GM23338 (cell line): ENCODE results near the gene PCP4. TPM values are rescaled to one million over a fixed set of nuclear protein-coding genes. Genes with fewer than 3 reads are reported as not detected.

Experiments
- ATAC-seq: fragments of 200-7000 bp; cut with Tn5 transposase; 3 replicates; pipeline ENCODE4 v1.9.1; 2020
- DNase-seq: peaks from one replicate; pipeline ENCODE4 v3.0.0-alpha.2; 2015; ENCODE audit warnings: low spot score
- H2AFZ ChIP-seq: fragments of 200-600 bp; sonication (generic); 2 replicates; pipeline ENCODE4 v1.8.0; 2016; ENCODE audit warnings: antibody characterized with exemption, mild to moderate bottlenecking, moderate library complexity
- H3F3A ChIP-seq: fragments of 200-600 bp; sonication (generic); replicated peaks from 2 replicates; pipeline ENCODE4 v1.8.0; 2017; ENCODE audit warnings: antibody characterized with exemption, mixed run types, low read depth
- H3K27ac ChIP-seq: fragments of 200-600 bp; sonication (generic); 2 replicates; pipeline ENCODE4 v1.6.1; 2016; ENCODE audit warnings: low read depth
- H3K27me3 ChIP-seq: fragments of 200-600 bp; sonication (generic); 2 replicates; pipeline ENCODE4 v1.8.0; 2016; ENCODE audit warnings: mild to moderate bottlenecking, mixed run types, moderate library complexity; ENCODE audit not compliant: insufficient read depth
- H3K36me3 ChIP-seq: fragments of 200-600 bp; sonication (generic); 2 replicates; pipeline ENCODE4 v1.8.0; 2016; ENCODE audit warnings: mild to moderate bottlenecking; ENCODE audit not compliant: insufficient read depth
- H3K4me1 ChIP-seq: fragments of 200-600 bp; sonication (generic); 2 replicates; pipeline ENCODE4 v1.8.0; 2016; ENCODE audit warnings: mild to moderate bottlenecking, moderate library complexity; ENCODE audit not compliant: insufficient read depth
- H3K4me2 ChIP-seq: fragments of 200-600 bp; sonication (generic); 2 replicates; pipeline ENCODE4 v1.7.1; 2017; ENCODE audit warnings: mixed run types
- H3K4me3 ChIP-seq: fragments of 200-600 bp; sonication (generic); 2 replicates; pipeline ENCODE4 v1.6.1; 2016; ENCODE audit warnings: mixed run types
- H3K79me2 ChIP-seq: fragments of 200-600 bp; sonication (generic); replicated peaks from 2 replicates; pipeline ENCODE4 v1.8.0; 2017; ENCODE audit warnings: mild to moderate bottlenecking; ENCODE audit not compliant: insufficient read depth
- H3K9me2 ChIP-seq: fragments of 200-600 bp; sonication (generic); 2 replicates; pipeline ENCODE4 v1.8.0; 2017; ENCODE audit not compliant: insufficient read depth
- H4K20me1 ChIP-seq: fragments of 200-600 bp; sonication (generic); replicated peaks from 2 replicates; pipeline ENCODE4 v1.8.0; 2017; ENCODE audit warnings: mild to moderate bottlenecking; ENCODE audit not compliant: insufficient read depth
- H3K27ac Mint-ChIP-seq: 2 replicates; pipeline ENCODE4 v1.8.0; 2020; ENCODE audit warnings: inconsistent platforms, mild to moderate bottlenecking, moderate library complexity, mixed read lengths
- H3K27me3 Mint-ChIP-seq: 3 replicates; pipeline ENCODE4 v1.8.0; 2022; ENCODE audit warnings: low read depth, mild to moderate bottlenecking, moderate library complexity, mixed read lengths, inconsistent platforms; ENCODE audit not compliant: insufficient read depth, poor library complexity
- H3K36me3 Mint-ChIP-seq: 3 replicates; pipeline ENCODE4 v1.8.0; 2021; ENCODE audit warnings: low read depth, mild to moderate bottlenecking, inconsistent platforms, moderate library complexity, mixed read lengths
- H3K4me1 Mint-ChIP-seq: 3 replicates; pipeline ENCODE4 v1.8.0; 2020; ENCODE audit warnings: mild to moderate bottlenecking, inconsistent platforms, mixed read lengths
- H3K4me3 Mint-ChIP-seq: 3 replicates; pipeline ENCODE4 v1.8.0; 2021; ENCODE audit warnings: moderate library complexity, mild to moderate bottlenecking, inconsistent platforms, mixed read lengths
- H3K9me3 Mint-ChIP-seq: 3 replicates; pipeline ENCODE4 v1.8.0; 2020; ENCODE audit warnings: moderate library complexity, mild to moderate bottlenecking, inconsistent platforms, mixed read lengths
- CREB1 ChIP-seq: fragments of 250-450 bp; sonication (Bioruptor Pico); IDR thresholded peaks from 2 replicates; pipeline ENCODE4 v1.5.0; 2020; ENCODE audit warnings: low read depth, mild to moderate bottlenecking, moderate library complexity
- EZH2phosphoT487 ChIP-seq: fragments of 200-600 bp; sonication (generic); IDR thresholded peaks from one replicate; pipeline ENCODE4 v1.8.1; 2018; ENCODE audit warnings: antibody characterized with exemption; ENCODE audit not compliant: unreplicated experiment
- NANOG ChIP-seq: IDR thresholded peaks from 2 replicates; pipeline ENCODE4 v1.6.1; 2016; ENCODE audit warnings: antibody characterized with exemption, borderline replicate concordance
- STAT1 ChIP-seq: IDR thresholded peaks from one replicate; pipeline ENCODE4 v1.6.1; 2016; ENCODE audit warnings: antibody characterized with exemption; ENCODE audit not compliant: unreplicated experiment
- ZNF331 ChIP-seq: fragments of 250-450 bp; sonication (Bioruptor Pico); IDR thresholded peaks from 2 replicates; pipeline ENCODE4 v1.5.0; 2020; ENCODE audit warnings: low read depth, mild to moderate bottlenecking, moderate library complexity
- polyA plus RNA-seq: library from polyadenylated mRNA; unstranded; fragments of >200 nt; fragmentation: Nextera tagmentation; extraction: Ambion mirVana; gene quantifications from 2 replicates; pipeline ENCODE4 v1.2.1, GENCODE V29; 2016
- total RNA-seq: library from RNA; depleted of rRNA; stranded (reverse); fragments of >200 nt; shearing (Covaris generic); gene quantifications from 2 replicates; pipeline ENCODE4 v1.2.3, GENCODE V29; 2014
- TF ChIP-seq, protein P1 (sequence below): IDR thresholded peaks from 2 replicates; pipeline ENCODE4 v1.6.1; 2016; ENCODE audit warnings: antibody characterized with exemption
- TF ChIP-seq, protein P2 (sequence below), 2 experiments: fragments of 200-600 bp in 1 of 2; sonication (generic) in 1 of 2; conservative IDR thresholded peaks; 2 replicates each; pipeline versions ENCODE4 v1.5.1 to v1.6.1; 2016 to 2017; ENCODE audit warnings: antibody characterized with exemption in 2 of 2, low read depth in 2 of 2, mild to moderate bottlenecking in 2 of 2, moderate library complexity in 1 of 2
- TF ChIP-seq, protein P3 (sequence below): IDR thresholded peaks from one replicate; pipeline ENCODE4 v1.6.1; 2018; ENCODE audit warnings: antibody characterized with exemption; ENCODE audit not compliant: unreplicated experiment

PCP4 gene
- total and polyA plus RNA-seq, 2 experiments from 2014 or later: 7.3 TPM; not detected in 1

DNA sequence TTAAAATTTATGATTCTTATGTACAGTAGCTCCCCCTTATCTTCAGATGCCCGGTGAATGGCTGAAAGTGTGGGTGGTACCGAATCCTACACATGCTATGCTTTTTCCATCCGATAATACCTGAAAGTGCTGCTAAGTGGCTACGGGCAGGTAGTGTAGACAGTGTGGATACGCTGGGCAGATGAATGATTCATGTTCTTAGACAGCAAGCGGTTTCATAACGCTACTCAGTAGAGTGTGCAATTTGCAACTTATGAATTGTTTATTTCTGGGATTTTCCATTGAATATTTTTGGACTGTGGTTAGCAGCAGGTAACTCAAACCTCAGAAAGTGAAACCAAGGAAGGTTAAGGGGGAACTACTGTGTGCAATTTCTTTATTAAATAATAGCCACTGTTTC is 7.5 kb downstream of the PCP4 start (continued):
- TF ChIP-seq, protein P1, sequence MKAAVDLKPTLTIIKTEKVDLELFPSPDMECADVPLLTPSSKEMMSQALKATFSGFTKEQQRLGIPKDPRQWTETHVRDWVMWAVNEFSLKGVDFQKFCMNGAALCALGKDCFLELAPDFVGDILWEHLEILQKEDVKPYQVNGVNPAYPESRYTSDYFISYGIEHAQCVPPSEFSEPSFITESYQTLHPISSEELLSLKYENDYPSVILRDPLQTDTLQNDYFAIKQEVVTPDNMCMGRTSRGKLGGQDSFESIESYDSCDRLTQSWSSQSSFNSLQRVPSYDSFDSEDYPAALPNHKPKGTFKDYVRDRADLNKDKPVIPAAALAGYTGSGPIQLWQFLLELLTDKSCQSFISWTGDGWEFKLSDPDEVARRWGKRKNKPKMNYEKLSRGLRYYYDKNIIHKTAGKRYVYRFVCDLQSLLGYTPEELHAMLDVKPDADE: no peak
- TF ChIP-seq CREB1 (CRISPR knock-in tag) (no peak), NANOG (no peak), ZNF331 (CRISPR knock-in tag) (no peak), EZH2phosphoT487 (no peak), STAT1 (no peak)
- TF ChIP-seq, protein P2, sequence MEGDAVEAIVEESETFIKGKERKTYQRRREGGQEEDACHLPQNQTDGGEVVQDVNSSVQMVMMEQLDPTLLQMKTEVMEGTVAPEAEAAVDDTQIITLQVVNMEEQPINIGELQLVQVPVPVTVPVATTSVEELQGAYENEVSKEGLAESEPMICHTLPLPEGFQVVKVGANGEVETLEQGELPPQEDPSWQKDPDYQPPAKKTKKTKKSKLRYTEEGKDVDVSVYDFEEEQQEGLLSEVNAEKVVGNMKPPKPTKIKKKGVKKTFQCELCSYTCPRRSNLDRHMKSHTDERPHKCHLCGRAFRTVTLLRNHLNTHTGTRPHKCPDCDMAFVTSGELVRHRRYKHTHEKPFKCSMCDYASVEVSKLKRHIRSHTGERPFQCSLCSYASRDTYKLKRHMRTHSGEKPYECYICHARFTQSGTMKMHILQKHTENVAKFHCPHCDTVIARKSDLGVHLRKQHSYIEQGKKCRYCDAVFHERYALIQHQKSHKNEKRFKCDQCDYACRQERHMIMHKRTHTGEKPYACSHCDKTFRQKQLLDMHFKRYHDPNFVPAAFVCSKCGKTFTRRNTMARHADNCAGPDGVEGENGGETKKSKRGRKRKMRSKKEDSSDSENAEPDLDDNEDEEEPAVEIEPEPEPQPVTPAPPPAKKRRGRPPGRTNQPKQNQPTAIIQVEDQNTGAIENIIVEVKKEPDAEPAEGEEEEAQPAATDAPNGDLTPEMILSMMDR (conservative IDR thresholded peaks at IDR 0.05; ENCODE audit: low read depth in 2 of 2): no peak
- TF ChIP-seq, protein P3, sequence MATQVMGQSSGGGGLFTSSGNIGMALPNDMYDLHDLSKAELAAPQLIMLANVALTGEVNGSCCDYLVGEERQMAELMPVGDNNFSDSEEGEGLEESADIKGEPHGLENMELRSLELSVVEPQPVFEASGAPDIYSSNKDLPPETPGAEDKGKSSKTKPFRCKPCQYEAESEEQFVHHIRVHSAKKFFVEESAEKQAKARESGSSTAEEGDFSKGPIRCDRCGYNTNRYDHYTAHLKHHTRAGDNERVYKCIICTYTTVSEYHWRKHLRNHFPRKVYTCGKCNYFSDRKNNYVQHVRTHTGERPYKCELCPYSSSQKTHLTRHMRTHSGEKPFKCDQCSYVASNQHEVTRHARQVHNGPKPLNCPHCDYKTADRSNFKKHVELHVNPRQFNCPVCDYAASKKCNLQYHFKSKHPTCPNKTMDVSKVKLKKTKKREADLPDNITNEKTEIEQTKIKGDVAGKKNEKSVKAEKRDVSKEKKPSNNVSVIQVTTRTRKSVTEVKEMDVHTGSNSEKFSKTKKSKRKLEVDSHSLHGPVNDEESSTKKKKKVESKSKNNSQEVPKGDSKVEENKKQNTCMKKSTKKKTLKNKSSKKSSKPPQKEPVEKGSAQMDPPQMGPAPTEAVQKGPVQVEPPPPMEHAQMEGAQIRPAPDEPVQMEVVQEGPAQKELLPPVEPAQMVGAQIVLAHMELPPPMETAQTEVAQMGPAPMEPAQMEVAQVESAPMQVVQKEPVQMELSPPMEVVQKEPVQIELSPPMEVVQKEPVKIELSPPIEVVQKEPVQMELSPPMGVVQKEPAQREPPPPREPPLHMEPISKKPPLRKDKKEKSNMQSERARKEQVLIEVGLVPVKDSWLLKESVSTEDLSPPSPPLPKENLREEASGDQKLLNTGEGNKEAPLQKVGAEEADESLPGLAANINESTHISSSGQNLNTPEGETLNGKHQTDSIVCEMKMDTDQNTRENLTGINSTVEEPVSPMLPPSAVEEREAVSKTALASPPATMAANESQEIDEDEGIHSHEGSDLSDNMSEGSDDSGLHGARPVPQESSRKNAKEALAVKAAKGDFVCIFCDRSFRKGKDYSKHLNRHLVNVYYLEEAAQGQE: no peak

DNA sequence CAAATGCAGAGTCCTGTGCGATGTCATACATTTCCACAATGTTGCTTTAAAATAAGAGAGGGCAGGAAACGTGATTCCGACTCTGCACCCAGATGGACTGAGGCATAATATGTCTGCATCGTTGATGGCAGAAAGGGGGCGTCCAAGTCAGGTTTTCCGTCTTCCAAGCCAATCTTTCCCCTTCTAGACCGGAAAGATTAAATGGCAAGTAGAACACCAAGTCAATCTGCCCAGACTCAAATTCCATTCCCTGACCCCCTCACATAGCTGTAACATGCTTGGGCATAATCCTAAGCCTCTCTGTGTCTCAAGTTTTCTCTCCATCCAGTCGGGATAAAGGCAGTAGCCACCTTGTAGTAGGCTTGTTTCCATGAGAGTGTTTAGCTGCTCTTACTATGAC is 14.4 kb downstream of the PCP4 start:
- Histone ChIP-seq H3K4me2 (no peak overlapping the region), H3K9me2 (no peaks in the 10 kb centered on the region), H3K4me1 (no peaks in the 10 kb centered on the region), H3K27ac (no peak overlapping the region), H3F3A (no peaks in the 10 kb centered on the region), H2AFZ (no peak overlapping the region), H4K20me1 (no peaks in the 10 kb centered on the region), H3K79me2 (no peaks in the 10 kb centered on the region), H3K4me3 (no peak overlapping the region), H3K36me3 (no peaks in the 10 kb centered on the region), H3K27me3 (no peaks in the 10 kb centered on the region)
- Mint-ChIP-seq H3K27me3 (peaks cover 2% of the 10 kb centered on the region), H3K4me1 (no peaks in the 10 kb centered on the region), H3K27ac (no peak overlapping the region), H3K9me3 (no peaks in the 10 kb centered on the region), H3K4me3 (no peak overlapping the region), H3K36me3 (no peaks in the 10 kb centered on the region)
- no peak for ATAC-seq
- TF ChIP-seq, protein P2 (conservative IDR thresholded peaks at IDR 0.05; ENCODE audit: low read depth in 2 of 2): peak; percentile 33 to 57
- no peak for TF ChIP-seq ZNF331 (CRISPR knock-in tag)
- DNase-seq: peak; percentile 43
